ENCODE measurements around the gene GLOD4. TPM values are rescaled to one million over a fixed set of nuclear protein-coding genes. Genes with fewer than 3 reads are reported as not detected.

The GLOD4 gene
- total RNA-seq, 2 donors from 2014 or later = 18.5 to 30.9 TPM

DNA sequence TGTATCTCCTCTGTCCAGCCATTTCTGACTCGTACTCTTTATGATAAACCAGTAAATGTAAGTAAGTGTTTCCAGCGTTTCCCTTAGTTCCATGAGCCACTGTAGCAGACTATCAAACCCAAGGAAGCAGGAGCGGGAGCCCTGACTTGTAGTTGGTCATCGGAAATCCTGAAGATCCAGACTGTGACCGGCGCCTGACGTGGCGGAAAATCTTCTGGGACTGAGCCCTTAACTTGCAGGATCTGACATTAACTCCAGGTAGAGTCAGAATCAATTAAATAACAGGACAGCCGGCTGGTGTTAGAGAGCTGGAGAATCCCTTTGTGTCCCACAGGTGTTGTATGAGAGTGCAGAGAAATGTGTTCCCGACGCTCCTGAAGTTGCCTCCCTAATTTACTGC lies 4.0 kb downstream of the GLOD4 start:
- Histone ChIP-seq H3K27ac (no peak overlapping the region), H3K4me3 (no peak overlapping the region), H3K4me1 (peaks cover 12% of the 10 kb centered on the region), H3K36me3 (replicated peaks in 1 of 2; ENCODE audit: insufficient read depth in 1 of 2, low read depth in 2 of 2) (peaks cover 4 to 16% of the 10 kb centered on the region in 2 donors), H3K27me3 (no peaks in the 10 kb centered on the region), H3K9me3 (no peaks in the 10 kb centered on the region)
- TF ChIP-seq POLR2A (IDR thresholded peaks at IDR 0.05) (no peak), CTCF (IDR thresholded peaks at IDR 0.05) (no peak)
- 85 to 94% methylated on average over 11 of the region's 11 CpGs for WGBS, 2 donors
- DNase-seq (no peak), ATAC-seq (no peak)
- intact Hi-C loops (cut with DNase I) = no loop called here

DNA sequence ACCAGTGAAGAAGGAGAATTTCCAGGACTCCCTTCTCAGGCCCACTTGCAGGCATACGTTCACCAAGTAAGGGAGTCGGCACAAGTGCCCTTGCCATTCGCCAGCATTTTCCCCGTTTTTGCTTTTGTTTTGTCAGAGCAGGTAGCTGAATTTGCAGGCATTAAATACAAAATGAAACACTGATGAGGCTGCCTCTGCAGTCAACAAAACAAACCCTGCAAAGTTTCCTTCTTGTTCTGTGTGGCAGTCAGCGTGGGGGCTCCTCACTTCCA lies 7.8 kb downstream of the GLOD4 start:
- Histone ChIP-seq H3K27me3 (no peaks in the 10 kb centered on the region), H3K4me1 (no peaks in the 10 kb centered on the region), H3K36me3 (replicated peaks in 1 of 2; ENCODE audit: insufficient read depth in 1 of 2, low read depth in 2 of 2) (peaks cover 12 to 33% of the 10 kb centered on the region in 2 donors), H3K4me3 (no peak overlapping the region), H3K27ac (no peak overlapping the region), H3K9me3 (no peaks in the 10 kb centered on the region)
- ATAC-seq (no peak), DNase-seq (no peak)
- TF ChIP-seq POLR2A (IDR thresholded peaks at IDR 0.05) (no peak), CTCF (IDR thresholded peaks at IDR 0.05) (no peak)
- 65 to 89% methylated on average over 5 of the region's 5 CpGs for WGBS, 2 donors
- intact Hi-C loops (cut with DNase I) = no loop called here

DNA sequence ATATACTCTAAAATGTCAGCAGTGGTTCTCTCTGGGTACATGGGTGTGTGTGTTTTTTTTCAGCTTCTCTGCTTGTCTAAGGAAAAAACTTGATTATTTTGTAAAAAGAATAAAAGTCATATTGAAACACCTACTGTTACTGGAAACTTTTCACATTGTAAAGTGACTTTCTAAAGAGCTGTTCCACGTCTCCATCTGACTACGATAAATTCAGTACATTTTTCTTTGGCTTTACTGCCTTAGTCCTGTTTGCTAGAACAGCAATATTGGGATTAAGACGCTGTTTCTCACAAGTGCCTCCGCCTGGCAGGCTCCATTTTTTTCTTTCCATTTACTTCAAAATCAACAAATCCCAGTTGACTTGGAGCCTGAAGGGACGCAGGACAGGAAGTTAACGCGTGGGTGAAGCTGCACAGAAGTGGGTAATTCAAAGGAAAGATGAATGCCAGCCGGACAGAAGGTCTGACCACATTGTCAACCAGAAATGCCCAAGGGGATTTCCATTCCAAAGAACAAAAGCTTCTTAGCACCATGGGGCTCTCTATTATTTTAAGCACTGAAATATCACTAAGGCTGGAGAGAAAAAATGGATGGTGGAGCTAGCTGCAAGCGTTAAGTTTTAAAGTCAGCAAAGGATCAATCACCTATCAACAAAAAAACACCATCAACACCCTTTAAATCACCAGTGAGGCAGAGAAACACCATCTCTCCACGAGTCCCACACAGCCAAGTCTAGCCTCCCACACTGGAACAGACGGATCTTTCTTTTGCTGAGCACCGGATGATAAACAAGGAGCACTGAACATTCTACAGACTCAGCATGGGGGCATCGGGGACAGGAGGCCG lies 8.4 kb downstream of the GLOD4 start:
- DNase-seq (no peak), ATAC-seq (no peak)
- H3K27ac ChIP-seq = no peak overlapping the region
- no peaks in the 10 kb centered on the region for H3K27me3 ChIP-seq
- H3K36me3 ChIP-seq (replicated peaks in 1 of 2; ENCODE audit: insufficient read depth in 1 of 2, low read depth in 2 of 2) = peaks cover 12 to 35% of the 10 kb centered on the region in 2 donors
- H3K9me3 ChIP-seq = no peaks in the 10 kb centered on the region
- TF ChIP-seq POLR2A (IDR thresholded peaks at IDR 0.05) = no peak
- no peak for TF ChIP-seq CTCF (IDR thresholded peaks at IDR 0.05)
- H3K4me3 ChIP-seq = no peak overlapping the region
- intact Hi-C loops (cut with DNase I) = no loop called here
- WGBS, 2 donors = 84 to 85% methylated on average over 14 of the region's 14 CpGs
- no peaks in the 10 kb centered on the region for H3K4me1 ChIP-seq

GRCh38 chr17:773016-773415 lies 9.1 kb downstream of the GLOD4 start:
- intact Hi-C loops (cut with DNase I) = no loop called here
- no peak overlapping the region for H3K4me3 ChIP-seq
- H3K27me3 ChIP-seq = no peaks in the 10 kb centered on the region
- WGBS, 2 donors = 85 to 91% methylated on average over 5 of the region's 5 CpGs
- ATAC-seq (no peak), DNase-seq (no peak)
- no peaks in the 10 kb centered on the region for H3K4me1 ChIP-seq
- H3K36me3 ChIP-seq (replicated peaks in 1 of 2; ENCODE audit: insufficient read depth in 1 of 2, low read depth in 2 of 2) = peaks cover 12 to 33% of the 10 kb centered on the region in 2 donors
- H3K9me3 ChIP-seq = no peaks in the 10 kb centered on the region
- TF ChIP-seq CTCF (IDR thresholded peaks at IDR 0.05) = no peak
- TF ChIP-seq POLR2A (IDR thresholded peaks at IDR 0.05) = no peak
- H3K27ac ChIP-seq = no peak overlapping the region

DNA sequence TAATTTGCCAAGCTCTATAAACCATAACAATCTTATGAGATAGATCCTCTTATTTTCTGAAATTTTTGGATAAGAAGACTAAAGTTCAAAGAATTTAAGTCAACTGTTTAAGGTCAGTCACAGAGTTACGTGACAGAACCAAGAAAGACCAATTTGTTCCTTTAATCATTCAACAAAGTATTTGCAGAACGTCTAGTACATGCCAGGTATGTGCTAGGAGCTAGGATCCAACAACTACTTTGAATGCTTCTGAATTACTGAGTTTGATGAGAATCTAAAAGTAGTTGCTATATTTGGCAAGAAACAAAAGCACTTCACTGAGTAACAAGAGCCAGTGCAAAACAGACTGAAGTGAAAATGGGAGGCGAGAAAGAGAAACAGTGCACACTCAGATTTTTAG lies 15.0 kb downstream of the GLOD4 start:
- H3K4me3 ChIP-seq = no peak overlapping the region
- peaks cover 8 to 26% of the 10 kb centered on the region in 2 donors for H3K36me3 ChIP-seq (replicated peaks in 1 of 2; ENCODE audit: insufficient read depth in 1 of 2, low read depth in 2 of 2)
- no peak overlapping the region for H3K27ac ChIP-seq
- H3K9me3 ChIP-seq = no peaks in the 10 kb centered on the region
- ATAC-seq (no peak), DNase-seq (no peak)
- TF ChIP-seq CTCF (IDR thresholded peaks at IDR 0.05) (no peak), POLR2A (IDR thresholded peaks at IDR 0.05) (no peak)
- WGBS, 2 donors = 63 to 70% methylated on average over 3 of the region's 3 CpGs
- intact Hi-C loops (cut with DNase I) = no loop called here
- no peaks in the 10 kb centered on the region for H3K4me1 ChIP-seq
- no peaks in the 10 kb centered on the region for H3K27me3 ChIP-seq

Data from body of pancreas (tissue), 4 donors.